ENCODE measurements around the gene ELF1. TPM values are rescaled to one million over a fixed set of nuclear protein-coding genes. Genes with fewer than 3 reads are reported as not detected.

ELF1 gene
- total and polyA plus RNA-seq, 8 donors: 9.4 to 61.6 (median 36.7) TPM

DNA sequence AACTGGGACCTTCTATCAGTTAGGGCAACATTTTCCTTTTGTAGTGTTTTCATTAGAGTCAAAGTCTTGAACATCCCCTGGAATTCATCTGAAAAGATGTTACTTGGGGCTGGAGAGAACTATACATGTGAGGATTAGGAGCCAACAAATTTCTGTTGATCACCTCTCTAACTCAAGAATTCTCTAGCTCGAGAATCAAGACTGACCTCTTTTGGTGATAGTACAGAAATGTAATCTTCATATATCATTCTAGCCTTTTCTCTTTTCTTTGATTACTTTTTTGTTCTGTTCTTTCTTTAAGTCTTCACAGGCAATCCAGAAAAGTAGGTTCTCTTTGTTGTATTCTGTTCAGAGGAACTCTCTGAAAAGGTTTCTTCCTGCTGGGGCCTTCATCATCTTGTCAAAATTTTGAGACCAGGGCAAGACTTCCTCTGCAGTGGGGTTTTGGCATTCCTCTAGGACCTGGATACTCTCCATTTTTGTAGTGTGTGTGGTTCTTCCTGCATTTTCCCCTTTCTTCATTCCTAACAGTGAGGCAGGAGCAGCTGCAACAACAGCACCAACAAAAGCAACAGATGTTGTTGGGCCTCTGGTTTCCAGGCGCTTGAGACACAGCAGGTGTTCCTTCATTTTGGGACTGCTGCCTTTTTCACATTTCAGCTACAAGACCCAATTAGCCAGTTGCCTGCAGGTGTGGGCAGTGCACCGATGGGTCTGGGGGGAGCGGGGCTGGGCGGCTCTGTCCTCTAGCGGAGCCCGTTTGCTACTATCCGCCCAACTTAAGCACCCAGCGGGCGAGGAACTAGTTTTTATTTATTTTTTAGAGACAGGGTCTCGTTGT, 26.2 kb downstream of the ELF1 start:
- no peaks in the 10 kb centered on the region for H3K27me3 ChIP-seq
- TF ChIP-seq, protein P1, sequence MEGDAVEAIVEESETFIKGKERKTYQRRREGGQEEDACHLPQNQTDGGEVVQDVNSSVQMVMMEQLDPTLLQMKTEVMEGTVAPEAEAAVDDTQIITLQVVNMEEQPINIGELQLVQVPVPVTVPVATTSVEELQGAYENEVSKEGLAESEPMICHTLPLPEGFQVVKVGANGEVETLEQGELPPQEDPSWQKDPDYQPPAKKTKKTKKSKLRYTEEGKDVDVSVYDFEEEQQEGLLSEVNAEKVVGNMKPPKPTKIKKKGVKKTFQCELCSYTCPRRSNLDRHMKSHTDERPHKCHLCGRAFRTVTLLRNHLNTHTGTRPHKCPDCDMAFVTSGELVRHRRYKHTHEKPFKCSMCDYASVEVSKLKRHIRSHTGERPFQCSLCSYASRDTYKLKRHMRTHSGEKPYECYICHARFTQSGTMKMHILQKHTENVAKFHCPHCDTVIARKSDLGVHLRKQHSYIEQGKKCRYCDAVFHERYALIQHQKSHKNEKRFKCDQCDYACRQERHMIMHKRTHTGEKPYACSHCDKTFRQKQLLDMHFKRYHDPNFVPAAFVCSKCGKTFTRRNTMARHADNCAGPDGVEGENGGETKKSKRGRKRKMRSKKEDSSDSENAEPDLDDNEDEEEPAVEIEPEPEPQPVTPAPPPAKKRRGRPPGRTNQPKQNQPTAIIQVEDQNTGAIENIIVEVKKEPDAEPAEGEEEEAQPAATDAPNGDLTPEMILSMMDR (IDR thresholded peaks at IDR 0.05): no peak
- WGBS, 2 donors: 41 to 42% methylated on average over 11 of the region's 11 CpGs
- FAIRE-seq: peak; percentile 34
- ATAC-seq: peak; percentile 29 to 52 (median 36)
- H3K36me3 ChIP-seq: no peaks in the 10 kb centered on the region
- peak in 5 of 6 donors; percentile 37 to 63 (median 42) for DNase-seq
- peak overlapping the region; percentile 67 to 85 (median 72) for H3K27ac ChIP-seq
- peaks cover 23 to 67% (median 65%) of the 10 kb centered on the region in 3 donors for H3K4me1 ChIP-seq
- intact Hi-C loops (cut with DNase I): loop anchor here in 2 of 3 donors (10.0 kb wide), 1 partner anchor 62 kb away; no protein-coding TSS in a partner anchor
- H3K9me3 ChIP-seq: no peaks in the 10 kb centered on the region
- no peak overlapping the region for H3K4me3 ChIP-seq

GRCh38 chr13:40987606-40988280, 31.4 kb downstream of the ELF1 start:
- TF ChIP-seq, protein P1 (IDR thresholded peaks at IDR 0.05): no peak
- intact Hi-C loops (cut with DNase I): no loop called here
- no peaks in the 10 kb centered on the region for H3K27me3 ChIP-seq
- H3K27ac ChIP-seq: peak overlapping the region in 1 of 4 donors; percentile 60
- FAIRE-seq (no peak), ATAC-seq (no peak), DNase-seq (no peak)
- WGBS, 2 donors: 78 to 83% methylated on average over 2 of the region's 2 CpGs
- H3K4me1 ChIP-seq: peaks cover 33 to 78% (median 75%) of the 10 kb centered on the region in 3 donors
- no peaks in the 10 kb centered on the region for H3K36me3 ChIP-seq
- no peak overlapping the region for H3K4me3 ChIP-seq
- H3K9me3 ChIP-seq: no peaks in the 10 kb centered on the region

- no peaks in the 10 kb centered on the region for H3K36me3 ChIP-seq
- intact Hi-C loops (cut with DNase I): no loop called here
- 5 to 7% methylated on average over 5 of the region's 5 CpGs for WGBS, 2 donors
- ATAC-seq (peak; percentile 81 to 92 (median 84)), DNase-seq (no peak), FAIRE-seq (peak; percentile 37)
- peak overlapping the region in 2 of 4 donors; percentile 60 to 83 for H3K27ac ChIP-seq
- no peaks in the 10 kb centered on the region for H3K27me3 ChIP-seq
- no peaks in the 10 kb centered on the region for H3K9me3 ChIP-seq
- H3K4me1 ChIP-seq: peaks cover 37 to 76% (median 65%) of the 10 kb centered on the region in 3 donors
- H3K4me3 ChIP-seq: no peak overlapping the region
- TF ChIP-seq, protein P1 (IDR thresholded peaks at IDR 0.05): no peak
These were observed 32.8 kb downstream of the ELF1 start for GRCh38 chr13:40986101-40986856.

DNA sequence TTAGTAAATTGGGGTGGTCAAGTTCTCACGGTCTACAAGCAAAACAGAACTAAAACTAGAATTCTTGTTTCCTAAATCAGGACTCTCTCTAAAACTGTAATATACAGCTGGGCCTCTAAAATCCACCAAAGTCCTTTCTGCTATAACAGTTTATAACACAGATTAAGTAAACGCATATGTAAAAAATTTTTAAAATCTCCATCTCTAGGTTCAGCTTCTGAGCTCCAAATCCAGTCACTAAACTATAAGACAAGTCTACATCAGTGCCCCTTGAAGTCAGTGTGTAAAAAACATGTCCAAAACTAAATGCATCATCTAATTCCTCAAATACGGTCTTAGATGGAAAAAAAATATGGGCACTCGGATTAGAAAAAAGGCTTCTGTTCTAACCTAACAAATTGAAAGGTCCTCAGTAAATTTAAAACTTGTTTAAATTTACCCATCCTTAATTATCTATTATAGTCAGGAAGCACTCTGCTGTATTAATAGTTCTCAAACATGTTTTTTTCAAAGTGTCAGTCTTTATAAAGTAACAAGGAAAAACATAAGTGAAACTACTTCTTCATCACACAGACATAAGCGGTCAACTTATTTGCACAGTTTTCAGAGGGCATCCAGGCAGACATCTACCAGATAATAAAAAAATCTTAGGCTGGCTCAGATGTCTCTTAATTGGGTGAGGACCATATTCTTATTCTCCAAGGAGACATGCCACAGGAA, 33.6 kb downstream of the ELF1 start:
- Histone ChIP-seq H3K36me3 (no peaks in the 10 kb centered on the region), H3K9me3 (no peaks in the 10 kb centered on the region), H3K4me3 (no peak overlapping the region), H3K4me1 (peaks cover 37 to 71% (median 58%) of the 10 kb centered on the region in 3 donors), H3K27me3 (no peaks in the 10 kb centered on the region), H3K27ac (peak overlapping the region in 2 of 4 donors; percentile 60 to 83)
- TF ChIP-seq, protein P1 (IDR thresholded peaks at IDR 0.05): no peak
- intact Hi-C loops (cut with DNase I): no loop called here
- no peak for DNase-seq
- 46 to 53% methylated on average over 5 of the region's 5 CpGs for WGBS, 2 donors
- ATAC-seq: peak in 2 of 4 donors; percentile 2
- peak; percentile 13 for FAIRE-seq
